Measurements from ENCODE around the gene COL4A4. TPM values are rescaled to one million over a fixed set of nuclear protein-coding genes. Genes with fewer than 3 reads are reported as not detected.
"Not testable (repeated sequence)": the region's sequence is repeated elsewhere in the genome, so short reads cannot be mapped to it uniquely, and the experiment has no call there.

The COL4A4 gene
- total RNA-seq, 1 donor: 0.36 TPM

- no peaks in the 10 kb centered on the region for H3K4me1 ChIP-seq (ENCODE audit: insufficient read depth, low read length)
- H3K27me3 ChIP-seq (ENCODE audit: insufficient read depth, low read length): no peaks in the 10 kb centered on the region
- H3K4me3 ChIP-seq (ENCODE audit: insufficient read depth, low read length): no peak overlapping the region
- no peak overlapping the region for H3K4me2 ChIP-seq (ENCODE audit: insufficient read depth, low read length)
- no peaks in the 10 kb centered on the region for H4K20me1 ChIP-seq (ENCODE audit: insufficient read depth, low read length)
- H3K79me2 ChIP-seq (ENCODE audit: insufficient read depth, low read length): no peaks in the 10 kb centered on the region
- H3K36me3 ChIP-seq (ENCODE audit: insufficient read depth, low read length): no peaks in the 10 kb centered on the region
- no peak overlapping the region for H2AFZ ChIP-seq (ENCODE audit: low read length)
- H3K9me3 ChIP-seq (ENCODE audit: low read depth, low read length): no peaks in the 10 kb centered on the region
- no peak overlapping the region for H3K27ac ChIP-seq (ENCODE audit: low read depth, low read length)
- TF ChIP-seq, protein P1, sequence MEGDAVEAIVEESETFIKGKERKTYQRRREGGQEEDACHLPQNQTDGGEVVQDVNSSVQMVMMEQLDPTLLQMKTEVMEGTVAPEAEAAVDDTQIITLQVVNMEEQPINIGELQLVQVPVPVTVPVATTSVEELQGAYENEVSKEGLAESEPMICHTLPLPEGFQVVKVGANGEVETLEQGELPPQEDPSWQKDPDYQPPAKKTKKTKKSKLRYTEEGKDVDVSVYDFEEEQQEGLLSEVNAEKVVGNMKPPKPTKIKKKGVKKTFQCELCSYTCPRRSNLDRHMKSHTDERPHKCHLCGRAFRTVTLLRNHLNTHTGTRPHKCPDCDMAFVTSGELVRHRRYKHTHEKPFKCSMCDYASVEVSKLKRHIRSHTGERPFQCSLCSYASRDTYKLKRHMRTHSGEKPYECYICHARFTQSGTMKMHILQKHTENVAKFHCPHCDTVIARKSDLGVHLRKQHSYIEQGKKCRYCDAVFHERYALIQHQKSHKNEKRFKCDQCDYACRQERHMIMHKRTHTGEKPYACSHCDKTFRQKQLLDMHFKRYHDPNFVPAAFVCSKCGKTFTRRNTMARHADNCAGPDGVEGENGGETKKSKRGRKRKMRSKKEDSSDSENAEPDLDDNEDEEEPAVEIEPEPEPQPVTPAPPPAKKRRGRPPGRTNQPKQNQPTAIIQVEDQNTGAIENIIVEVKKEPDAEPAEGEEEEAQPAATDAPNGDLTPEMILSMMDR (IDR thresholded peaks at IDR 0.05; ENCODE audit: extremely low read depth, low read depth, low read length): no peak
- DNase-seq (ENCODE audit: insufficient read length, low spot score, missing footprints): peak; percentile 37
These were observed 66.4 kb downstream of the COL4A4 start for GRCh38 chr2:227097495-227098161.

DNA sequence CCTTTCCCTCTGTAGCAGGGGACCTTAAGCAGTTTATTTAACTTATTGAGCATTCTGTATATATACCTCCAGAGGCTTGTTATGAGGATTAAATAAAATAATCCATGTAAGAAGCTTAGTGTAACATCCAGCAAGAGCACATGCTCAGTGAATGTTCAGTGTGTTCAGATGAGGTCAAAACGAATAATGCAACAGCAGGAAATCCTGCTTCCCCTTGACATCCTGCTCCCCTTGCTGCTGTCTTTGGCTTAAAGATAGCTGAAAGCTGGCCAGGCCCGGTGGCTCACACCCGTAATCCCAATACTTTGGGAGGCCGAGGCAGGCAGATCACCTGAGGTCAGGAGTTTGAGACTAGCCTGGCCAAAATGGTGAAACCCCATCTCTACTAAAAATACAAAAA is 68.7 kb downstream of the COL4A4 start:
- Histone ChIP-seq H2AFZ (ENCODE audit: low read length) (no peak overlapping the region), H3K79me2 (ENCODE audit: insufficient read depth, low read length) (no peaks in the 10 kb centered on the region), H3K4me3 (ENCODE audit: insufficient read depth, low read length) (no peak overlapping the region), H3K27me3 (ENCODE audit: insufficient read depth, low read length) (no peaks in the 10 kb centered on the region), H3K36me3 (ENCODE audit: insufficient read depth, low read length) (no peaks in the 10 kb centered on the region), H3K4me1 (ENCODE audit: insufficient read depth, low read length) (no peaks in the 10 kb centered on the region), H3K27ac (ENCODE audit: low read depth, low read length) (no peak overlapping the region), H4K20me1 (ENCODE audit: insufficient read depth, low read length) (no peaks in the 10 kb centered on the region), H3K4me2 (ENCODE audit: insufficient read depth, low read length) (no peak overlapping the region), H3K9me3 (ENCODE audit: low read depth, low read length) (no peaks in the 10 kb centered on the region)
- TF ChIP-seq, protein P1 (IDR thresholded peaks at IDR 0.05; ENCODE audit: extremely low read depth, low read depth, low read length): no peak
- no peak for DNase-seq (ENCODE audit: insufficient read length, low spot score, missing footprints)

- DNase-seq (ENCODE audit: insufficient read length, low spot score, missing footprints): no peak
- no peak overlapping the region for H3K27ac ChIP-seq (ENCODE audit: low read depth, low read length)
- H4K20me1 ChIP-seq (ENCODE audit: insufficient read depth, low read length): no peaks in the 10 kb centered on the region
- H3K27me3 ChIP-seq (ENCODE audit: insufficient read depth, low read length): no peaks in the 10 kb centered on the region
- no peaks in the 10 kb centered on the region for H3K4me1 ChIP-seq (ENCODE audit: insufficient read depth, low read length)
- H2AFZ ChIP-seq (ENCODE audit: low read length): no peak overlapping the region
- H3K4me3 ChIP-seq (ENCODE audit: insufficient read depth, low read length): no peak overlapping the region
- H3K9me3 ChIP-seq (ENCODE audit: low read depth, low read length): no peaks in the 10 kb centered on the region
- no peaks in the 10 kb centered on the region for H3K79me2 ChIP-seq (ENCODE audit: insufficient read depth, low read length)
- no peak overlapping the region for H3K4me2 ChIP-seq (ENCODE audit: insufficient read depth, low read length)
- H3K36me3 ChIP-seq (ENCODE audit: insufficient read depth, low read length): no peaks in the 10 kb centered on the region
- TF ChIP-seq, protein P1 (IDR thresholded peaks at IDR 0.05; ENCODE audit: extremely low read depth, low read depth, low read length): no peak
These were observed 81.7 kb downstream of the COL4A4 start for GRCh38 chr2:227082286-227082685.

DNA sequence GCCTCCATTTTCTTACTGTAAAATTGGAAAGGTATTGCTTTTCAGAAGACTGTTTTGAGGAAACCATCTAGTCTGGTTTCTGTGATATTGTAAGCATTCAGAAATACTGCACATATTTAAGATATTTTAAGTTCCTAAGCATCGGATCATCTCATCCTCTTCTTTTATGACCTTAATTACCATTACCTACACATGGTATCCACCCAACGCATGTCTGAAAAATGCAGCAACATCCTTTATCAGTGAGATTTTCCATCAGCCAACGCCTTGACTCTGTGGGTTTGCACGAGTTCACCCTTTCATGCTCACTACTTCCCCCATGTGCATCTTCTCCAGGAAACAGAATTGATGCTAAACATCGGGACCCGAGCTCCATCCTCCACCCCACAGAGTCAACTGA is 84.3 kb downstream of the COL4A4 start:
- Histone ChIP-seq H3K79me2 (ENCODE audit: insufficient read depth, low read length) (no peaks in the 10 kb centered on the region), H3K4me1 (ENCODE audit: insufficient read depth, low read length) (no peaks in the 10 kb centered on the region), H3K4me2 (ENCODE audit: insufficient read depth, low read length) (no peak overlapping the region), H3K27ac (ENCODE audit: low read depth, low read length) (no peak overlapping the region), H3K27me3 (ENCODE audit: insufficient read depth, low read length) (no peaks in the 10 kb centered on the region), H2AFZ (ENCODE audit: low read length) (no peak overlapping the region), H3K9me3 (ENCODE audit: low read depth, low read length) (no peaks in the 10 kb centered on the region), H3K36me3 (ENCODE audit: insufficient read depth, low read length) (no peaks in the 10 kb centered on the region), H3K4me3 (ENCODE audit: insufficient read depth, low read length) (no peak overlapping the region), H4K20me1 (ENCODE audit: insufficient read depth, low read length) (no peaks in the 10 kb centered on the region)
- TF ChIP-seq, protein P1 (IDR thresholded peaks at IDR 0.05; ENCODE audit: extremely low read depth, low read depth, low read length): no peak
- no peak for DNase-seq (ENCODE audit: insufficient read length, low spot score, missing footprints)

DNA sequence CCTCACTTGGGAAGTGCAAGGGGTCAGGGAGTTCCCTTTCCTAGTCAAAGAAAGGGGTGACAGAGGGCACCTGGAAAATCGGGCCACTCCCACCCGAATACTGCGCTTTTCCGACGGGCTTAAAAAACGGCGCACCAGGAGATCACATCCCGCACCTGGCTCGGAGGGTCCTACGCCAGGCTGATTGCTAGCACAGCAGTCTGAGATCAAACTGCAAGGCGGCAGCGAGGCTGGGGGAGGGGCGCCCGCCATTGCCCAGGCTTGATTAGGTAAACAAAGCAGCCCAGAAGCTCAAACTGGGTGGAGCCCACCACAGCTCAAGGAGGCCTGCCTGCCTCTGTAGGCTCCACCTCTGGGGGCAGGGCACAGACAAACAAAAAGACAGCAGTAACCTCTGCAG is 98.9 kb downstream of the COL4A4 start:
- not testable (repeated sequence) for H2AFZ ChIP-seq (ENCODE audit: low read length); H3K4me3 ChIP-seq (ENCODE audit: insufficient read depth, low read length); H3K4me1 ChIP-seq (ENCODE audit: insufficient read depth, low read length); DNase-seq (ENCODE audit: insufficient read length, low spot score, missing footprints); H3K9me3 ChIP-seq (ENCODE audit: low read depth, low read length); H4K20me1 ChIP-seq (ENCODE audit: insufficient read depth, low read length); H3K36me3 ChIP-seq (ENCODE audit: insufficient read depth, low read length); H3K79me2 ChIP-seq (ENCODE audit: insufficient read depth, low read length); H3K27ac ChIP-seq (ENCODE audit: low read depth, low read length); H3K4me2 ChIP-seq (ENCODE audit: insufficient read depth, low read length); H3K27me3 ChIP-seq (ENCODE audit: insufficient read depth, low read length)

Data from osteoblast (primary cell).